Measurements from ENCODE around the gene EBF4. TPM values are rescaled to one million over a fixed set of nuclear protein-coding genes. Genes with fewer than 3 reads are reported as not detected.

The EBF4 gene
- total RNA-seq, 1 donor from 2014 or later = 2.5 TPM

GRCh38 chr20:2654384-2654822, 38.2 kb upstream of the EBF4 start:
- no peak for TF ChIP-seq CTCF (conservative IDR thresholded peaks at IDR 0.05; ENCODE audit: low read depth, low read length)
- DNase-seq (ENCODE audit: low read depth) = no peak
- peak overlapping the region; percentile 64 for H3K4me3 ChIP-seq (ENCODE audit: low read depth, low read length)

- DNase-seq (ENCODE audit: low read depth) = no peak
- no peak overlapping the region for H3K4me3 ChIP-seq (ENCODE audit: low read depth, low read length)
- no peak for TF ChIP-seq CTCF (conservative IDR thresholded peaks at IDR 0.05; ENCODE audit: low read depth, low read length)
Observed at GRCh38 chr20:2654831-2655230, 37.7 kb upstream of the EBF4 start.

- no peak for DNase-seq (ENCODE audit: low read depth)
- TF ChIP-seq CTCF (conservative IDR thresholded peaks at IDR 0.05; ENCODE audit: low read depth, low read length) = no peak
- H3K4me3 ChIP-seq (ENCODE audit: low read depth, low read length) = no peak overlapping the region
Observed at GRCh38 chr20:2655331-2656116, 37.1 kb upstream of the EBF4 start.

DNA sequence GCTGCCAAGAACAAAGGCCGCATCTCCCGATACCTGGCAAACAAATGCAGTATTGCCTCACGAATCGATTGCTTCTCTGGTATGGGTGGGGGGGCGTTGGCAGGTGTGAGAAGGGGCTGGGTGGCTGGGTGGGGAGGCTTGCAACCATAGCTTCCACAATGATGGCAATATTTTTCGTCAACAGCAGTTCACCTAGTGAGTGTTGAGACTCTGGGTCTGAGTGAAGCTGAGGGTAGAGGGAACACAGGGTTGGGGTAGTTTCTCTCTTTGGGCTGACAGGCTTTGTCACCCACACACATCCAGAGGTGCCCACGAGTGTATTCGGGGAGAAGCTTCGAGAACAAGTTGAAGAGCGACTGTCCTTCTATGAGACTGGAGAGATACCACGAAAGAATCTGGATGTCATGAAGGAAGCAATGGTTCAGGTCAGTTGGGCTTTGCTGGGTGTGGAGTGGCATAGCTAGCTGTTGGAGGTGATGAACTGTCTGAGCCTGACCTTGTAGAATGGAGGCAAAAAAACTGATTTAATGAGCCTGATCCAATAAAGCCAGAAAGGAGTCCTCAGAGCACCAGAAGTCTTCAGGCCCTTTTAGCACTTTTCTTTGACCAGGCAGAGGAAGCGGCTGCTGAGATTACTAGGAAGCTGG, 36.0 kb upstream of the EBF4 start:
- no peak overlapping the region for H3K4me3 ChIP-seq (ENCODE audit: low read depth, low read length)
- TF ChIP-seq CTCF (conservative IDR thresholded peaks at IDR 0.05; ENCODE audit: low read depth, low read length) = no peak
- no peak for DNase-seq (ENCODE audit: low read depth)

DNA sequence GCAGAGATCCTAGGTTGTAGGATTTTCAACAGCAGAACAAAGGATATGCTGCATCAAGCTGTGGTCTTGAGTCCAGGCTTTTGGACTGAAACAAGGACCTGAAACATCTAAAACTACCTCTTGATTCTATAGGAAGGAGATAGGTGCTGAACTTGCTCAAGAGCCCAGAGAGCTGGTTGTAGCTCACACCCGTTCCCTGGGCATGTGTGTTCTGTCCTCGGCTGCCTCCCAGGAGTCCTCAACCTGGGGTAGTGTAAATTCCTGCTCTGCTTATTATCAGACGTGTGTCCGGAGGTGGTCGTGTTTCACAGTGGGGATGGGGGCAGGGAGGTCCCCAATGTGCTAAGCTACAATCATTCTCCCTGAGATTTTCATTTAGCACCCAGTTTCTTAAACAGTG, 35.3 kb upstream of the EBF4 start:
- H3K4me3 ChIP-seq (ENCODE audit: low read depth, low read length) = no peak overlapping the region
- TF ChIP-seq CTCF (conservative IDR thresholded peaks at IDR 0.05; ENCODE audit: low read depth, low read length) = no peak
- no peak for DNase-seq (ENCODE audit: low read depth)

DNA sequence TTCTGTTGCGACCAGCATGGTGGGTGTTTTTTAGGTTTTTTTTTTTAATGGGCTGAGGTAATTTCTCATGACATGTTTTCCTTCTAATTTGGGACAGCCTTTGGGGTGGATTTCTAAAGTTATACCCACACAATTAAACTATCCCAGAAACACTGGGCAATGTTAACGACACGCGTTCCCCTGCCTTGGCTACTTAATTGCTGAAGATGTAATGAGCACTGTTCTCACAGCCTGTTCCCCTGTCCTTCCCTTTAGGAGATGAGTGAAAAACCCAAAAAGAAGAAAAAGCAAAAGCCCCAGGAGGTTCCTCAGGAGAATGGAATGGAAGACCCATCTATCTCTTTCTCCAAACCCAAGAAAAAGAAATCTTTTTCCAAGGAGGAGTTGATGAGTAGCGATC, 34.9 kb upstream of the EBF4 start:
- DNase-seq (ENCODE audit: low read depth) = no peak
- no peak for TF ChIP-seq CTCF (conservative IDR thresholded peaks at IDR 0.05; ENCODE audit: low read depth, low read length)

More for the DNA sequence above, 34.9 kb upstream of the EBF4 start:
- no peak overlapping the region for H3K4me3 ChIP-seq (ENCODE audit: low read depth, low read length)
